OCI-LY3 (cell line): ENCODE measurements around the gene ZFYVE28.

ENCODE experiments used
- H2AFZ ChIP-seq: fragments of 200-600, 300-600 bp; shearing (Covaris generic); 2 replicates; pipeline ENCODE4 v1.6.0; 2014; ENCODE audit warnings: antibody characterized with exemption, low read depth, low read length
- H3K27ac ChIP-seq: fragments of 200-600, 300-600 bp; sonication (generic); 2 replicates; pipeline ENCODE4 v1.5.1; 2014; ENCODE audit warnings: mild to moderate bottlenecking, low read length, moderate library complexity, mixed read lengths
- H3K27me3 ChIP-seq: fragments of 200-600, 300-600 bp; sonication (generic); 2 replicates; pipeline ENCODE4 v1.6.1; 2014; ENCODE audit warnings: low read depth, low read length, mixed read lengths
- H3K36me3 ChIP-seq: fragments of 200-600, 300-600 bp; sonication (generic); replicated peaks from 2 replicates; pipeline ENCODE3; 2014; ENCODE audit warnings: low read depth, low read length, mixed read lengths
- H3K4me1 ChIP-seq: fragments of 300-600, 200-600 bp; sonication (generic); 2 replicates; pipeline ENCODE4 v1.6.1; 2014; ENCODE audit warnings: low read length, mixed read lengths
- H3K4me2 ChIP-seq: fragments of 200-600, 300-600 bp; sonication (generic); 2 replicates; pipeline ENCODE4 v1.6.1; 2014; ENCODE audit warnings: low read length, mixed read lengths
- H3K4me3 ChIP-seq: fragments of 300-600, 200-600 bp; sonication (generic); 2 replicates; pipeline ENCODE4 v1.5.1; 2014; ENCODE audit warnings: antibody characterized with exemption, mild to moderate bottlenecking, low read length, moderate library complexity
- H3K79me2 ChIP-seq: fragments of 300-600, 200-600 bp; shearing (Covaris generic); 2 replicates; pipeline ENCODE4 v1.6.1; 2014; ENCODE audit warnings: mild to moderate bottlenecking, low read length, mixed read lengths
- H3K9ac ChIP-seq: fragments of 300-600, 200-600 bp; shearing (Covaris generic); 2 replicates; pipeline ENCODE4 v1.6.0; 2014; ENCODE audit warnings: mild to moderate bottlenecking, low read length, moderate library complexity
- H3K9me3 ChIP-seq: fragments of 200-600, 300-600 bp; shearing (Covaris generic); 2 replicates; pipeline ENCODE4 v1.6.1; 2014; ENCODE audit warnings: low read length, mixed read lengths; ENCODE audit not compliant: insufficient read depth
- H4K20me1 ChIP-seq: fragments of 200-600, 300-600 bp; sonication (generic); 2 replicates; pipeline ENCODE4 v1.6.1; 2016; ENCODE audit warnings: low read length, mixed read lengths; ENCODE audit not compliant: insufficient read depth
- EZH2phosphoT487 ChIP-seq: fragments of 200-600 bp; shearing (Covaris generic); IDR thresholded peaks from 2 replicates; pipeline ENCODE4 v1.6.1; 2018; ENCODE audit warnings: antibody characterized with exemption, mixed run types, low read depth
- TF ChIP-seq, protein P1 (sequence below): fragments of 200-600, 300-600 bp; sonication (generic); IDR thresholded peaks from 2 replicates; pipeline ENCODE4 v1.5.1; 2014; ENCODE audit warnings: antibody characterized with exemption, low read length, low read depth

Gene ZFYVE28

DNA sequence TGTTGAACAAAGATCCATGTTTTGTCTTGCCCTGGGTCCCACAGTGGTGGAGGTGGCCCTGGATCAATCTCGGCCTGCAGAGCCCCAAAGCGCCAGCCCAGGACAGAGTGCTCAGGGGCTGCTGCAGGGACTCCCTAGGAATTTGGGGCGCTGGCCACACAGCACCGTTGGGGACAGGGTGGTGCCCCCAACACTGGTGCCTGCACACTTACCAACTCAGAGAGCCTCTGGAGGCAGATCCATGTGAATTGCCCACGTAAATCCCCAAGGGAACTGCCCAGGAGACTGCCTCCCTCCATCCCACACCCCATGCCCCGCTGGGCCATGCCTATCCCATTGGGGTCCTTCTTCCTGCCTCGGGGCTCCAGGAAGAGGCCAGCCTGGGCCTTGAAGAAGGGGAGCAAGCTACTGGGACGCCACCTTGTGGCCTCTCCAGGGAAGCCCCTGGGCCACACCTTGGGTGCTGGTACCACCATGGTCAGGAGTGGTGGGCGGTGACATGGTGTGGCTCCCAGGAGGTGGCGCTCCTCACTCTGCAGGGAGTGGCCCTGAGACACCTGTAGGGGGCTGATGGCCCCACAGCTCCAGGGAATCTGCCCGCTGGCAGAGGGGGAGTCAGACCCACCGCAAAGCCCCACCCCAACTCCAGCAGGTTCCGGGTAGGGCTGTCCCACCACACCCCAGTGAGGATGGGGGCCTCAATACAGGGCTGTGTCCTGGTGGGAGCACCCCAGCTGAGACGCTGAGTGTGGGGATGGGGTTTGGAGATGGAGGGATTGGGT, 23.1 kb upstream of the ZFYVE28 start:
- no peaks in the 10 kb centered on the region for H3K27me3 ChIP-seq
- no peaks in the 10 kb centered on the region for H3K79me2 ChIP-seq
- TF ChIP-seq, protein P1, sequence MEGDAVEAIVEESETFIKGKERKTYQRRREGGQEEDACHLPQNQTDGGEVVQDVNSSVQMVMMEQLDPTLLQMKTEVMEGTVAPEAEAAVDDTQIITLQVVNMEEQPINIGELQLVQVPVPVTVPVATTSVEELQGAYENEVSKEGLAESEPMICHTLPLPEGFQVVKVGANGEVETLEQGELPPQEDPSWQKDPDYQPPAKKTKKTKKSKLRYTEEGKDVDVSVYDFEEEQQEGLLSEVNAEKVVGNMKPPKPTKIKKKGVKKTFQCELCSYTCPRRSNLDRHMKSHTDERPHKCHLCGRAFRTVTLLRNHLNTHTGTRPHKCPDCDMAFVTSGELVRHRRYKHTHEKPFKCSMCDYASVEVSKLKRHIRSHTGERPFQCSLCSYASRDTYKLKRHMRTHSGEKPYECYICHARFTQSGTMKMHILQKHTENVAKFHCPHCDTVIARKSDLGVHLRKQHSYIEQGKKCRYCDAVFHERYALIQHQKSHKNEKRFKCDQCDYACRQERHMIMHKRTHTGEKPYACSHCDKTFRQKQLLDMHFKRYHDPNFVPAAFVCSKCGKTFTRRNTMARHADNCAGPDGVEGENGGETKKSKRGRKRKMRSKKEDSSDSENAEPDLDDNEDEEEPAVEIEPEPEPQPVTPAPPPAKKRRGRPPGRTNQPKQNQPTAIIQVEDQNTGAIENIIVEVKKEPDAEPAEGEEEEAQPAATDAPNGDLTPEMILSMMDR = peak; percentile 96
- TF ChIP-seq EZH2phosphoT487 = no peak
- no peak overlapping the region for H3K27ac ChIP-seq
- H3K4me2 ChIP-seq = peak overlapping the region; percentile 84
- peak overlapping the region; percentile 73 for H3K4me3 ChIP-seq
- H3K9me3 ChIP-seq = no peaks in the 10 kb centered on the region
- H4K20me1 ChIP-seq = no peaks in the 10 kb centered on the region
- H3K36me3 ChIP-seq = no peaks in the 10 kb centered on the region
- peaks cover 10% of the 10 kb centered on the region; the same call in 1 of the 2 replicates for H3K4me1 ChIP-seq
- H2AFZ ChIP-seq = peak overlapping the region; percentile 99
- peak overlapping the region; percentile 69 for H3K9ac ChIP-seq

DNA sequence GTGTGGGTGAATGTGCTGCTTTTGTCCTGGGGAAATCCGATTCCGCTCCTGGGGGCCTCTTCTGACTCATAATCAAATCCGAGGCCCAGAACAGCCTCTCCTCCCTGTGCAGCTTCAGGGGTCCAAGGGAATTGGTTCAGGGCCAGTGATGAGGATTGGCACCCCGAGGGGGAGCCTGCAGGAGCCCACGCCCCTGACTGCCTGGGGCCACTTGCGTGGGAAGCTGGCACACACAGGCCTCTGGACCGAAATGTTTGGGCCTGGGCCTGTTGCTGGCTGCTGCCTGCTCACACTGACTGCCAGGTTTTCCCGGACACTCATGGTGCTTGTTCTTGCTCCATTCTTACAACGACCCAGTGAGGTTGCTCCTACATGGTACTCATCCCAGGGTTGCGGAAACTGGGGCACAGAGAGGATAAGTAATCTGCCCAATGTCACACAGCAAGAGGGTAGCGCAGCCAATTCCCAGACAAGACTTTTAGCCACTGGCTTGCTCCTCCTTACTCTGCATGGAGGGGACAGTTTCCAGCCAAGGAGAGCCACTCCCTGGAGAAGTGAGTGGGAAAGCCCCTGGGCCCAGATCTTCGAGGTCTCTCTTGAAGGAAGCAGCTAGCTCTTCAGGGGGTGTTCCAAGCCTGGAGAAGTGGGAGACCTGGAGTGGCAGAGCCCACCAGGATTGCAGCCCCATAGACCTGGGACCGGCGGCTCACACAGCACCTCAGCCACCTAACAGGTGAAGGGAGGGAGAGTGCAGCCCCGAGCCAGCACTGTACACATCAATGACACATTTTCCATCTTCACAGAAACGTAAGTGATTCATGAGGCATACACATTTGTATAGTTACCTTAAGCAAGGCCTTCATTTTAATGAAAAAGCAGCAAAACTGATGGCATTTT, 20.6 kb upstream of the ZFYVE28 start:
- Histone ChIP-seq H3K9me3 (no peaks in the 10 kb centered on the region), H2AFZ (no peak overlapping the region), H3K27me3 (no peaks in the 10 kb centered on the region), H3K4me3 (no peak overlapping the region), H3K27ac (no peak overlapping the region), H3K4me1 (peaks cover 10% of the 10 kb centered on the region; the same call in 1 of the 2 replicates), H3K9ac (no peak overlapping the region), H3K79me2 (no peaks in the 10 kb centered on the region), H3K4me2 (no peak overlapping the region), H3K36me3 (no peaks in the 10 kb centered on the region), H4K20me1 (no peaks in the 10 kb centered on the region)
- TF ChIP-seq EZH2phosphoT487 = no peak
- TF ChIP-seq, protein P1 = no peak

DNA sequence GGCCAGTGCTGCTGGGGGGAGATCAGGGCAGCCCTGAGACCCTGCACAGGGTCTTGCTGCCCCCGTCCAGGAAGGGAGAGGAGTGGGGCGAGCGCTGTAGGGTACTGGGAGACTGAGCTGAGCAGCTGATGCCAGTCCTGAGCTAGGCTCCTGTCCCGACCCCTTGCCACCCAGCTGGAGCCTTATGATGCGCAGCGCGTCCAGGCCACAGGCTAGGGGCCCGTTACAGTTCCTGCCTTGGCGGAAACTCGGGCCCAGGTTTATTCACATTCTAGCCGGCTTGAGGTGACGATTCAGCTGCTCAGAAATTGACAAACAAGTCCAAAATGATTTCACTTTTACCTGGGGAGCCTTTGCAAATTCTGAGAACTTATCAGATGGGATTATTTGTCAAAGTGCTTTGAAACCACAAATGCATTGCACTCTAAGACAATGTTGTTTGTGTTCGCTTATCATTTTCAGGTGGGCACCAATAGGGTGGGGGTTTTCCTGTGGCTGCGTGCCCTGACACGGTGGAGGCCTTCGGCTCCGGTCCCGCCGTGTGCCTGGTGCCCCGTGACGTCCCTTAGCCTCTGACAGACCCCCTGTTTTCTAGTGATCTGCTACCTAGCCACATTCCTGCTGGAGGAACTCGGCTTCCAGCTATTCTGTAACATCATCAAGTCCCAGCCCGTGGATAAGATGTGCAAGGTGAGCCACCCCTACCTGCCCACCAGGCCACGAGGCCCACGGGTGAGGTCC, 19.2 kb upstream of the ZFYVE28 start:
- no peaks in the 10 kb centered on the region for H3K9me3 ChIP-seq
- no peak overlapping the region for H3K4me3 ChIP-seq
- H3K36me3 ChIP-seq = no peaks in the 10 kb centered on the region
- H3K4me2 ChIP-seq = no peak overlapping the region
- TF ChIP-seq EZH2phosphoT487 = no peak
- TF ChIP-seq, protein P1 = no peak
- H3K9ac ChIP-seq = no peak overlapping the region
- no peak overlapping the region for H2AFZ ChIP-seq
- no peaks in the 10 kb centered on the region for H3K79me2 ChIP-seq
- H3K27me3 ChIP-seq = no peaks in the 10 kb centered on the region
- no peaks in the 10 kb centered on the region for H4K20me1 ChIP-seq
- no peak overlapping the region for H3K27ac ChIP-seq
- peaks cover 10% of the 10 kb centered on the region; the same call in 1 of the 2 replicates for H3K4me1 ChIP-seq
